Mesendoderm (in vitro differentiated cells): ENCODE results near the gene ASB9.

Experiments
- DNase-seq: peaks from one replicate; pipeline ENCODE4 v3.0.0; 2013
- H2AK5ac ChIP-seq: 2 replicates; pipeline ENCODE4 v1.6.1; 2013; ENCODE audit warnings: low read length, inconsistent platforms
- H2BK120ac ChIP-seq: 2 replicates; pipeline ENCODE4 v1.6.1; 2013; ENCODE audit warnings: low read depth, mild to moderate bottlenecking, low read length, moderate library complexity, mixed read lengths
- H2BK15ac ChIP-seq: replicated peaks from 2 replicates; pipeline ENCODE4 v1.6.1; 2013; ENCODE audit warnings: low read depth, mild to moderate bottlenecking, moderate library complexity
- H2BK5ac ChIP-seq: 2 replicates; pipeline ENCODE4 v1.6.1; 2013; ENCODE audit warnings: low read length, inconsistent platforms
- H3K18ac ChIP-seq: 2 replicates; pipeline ENCODE4 v1.6.1; 2013; ENCODE audit warnings: mild to moderate bottlenecking, low read length, mixed read lengths
- H3K23ac ChIP-seq: one replicate; pipeline ENCODE4 v1.6.1; 2013; ENCODE audit warnings: low read length
- H3K27ac ChIP-seq: 2 replicates; pipeline ENCODE4 v1.5.1; 2013; ENCODE audit warnings: low read depth, mild to moderate bottlenecking, inconsistent platforms, low read length, moderate library complexity
- H3K27me3 ChIP-seq: 2 replicates; pipeline ENCODE4 v1.6.1; 2013; ENCODE audit warnings: low read length, control low read depth, mild to moderate bottlenecking, inconsistent platforms; ENCODE audit not compliant: insufficient read depth, poor library complexity
- H3K36me3 ChIP-seq: 2 replicates; pipeline ENCODE4 v1.6.1; 2013; ENCODE audit warnings: low read length, inconsistent platforms; ENCODE audit not compliant: control insufficient read depth, insufficient read depth
- H3K4ac ChIP-seq: one replicate; pipeline ENCODE4 v1.6.1; 2013; ENCODE audit warnings: low read depth, mild to moderate bottlenecking, low read length, moderate library complexity
- H3K4me1 ChIP-seq: 2 replicates; pipeline ENCODE4 v1.6.1; 2013; ENCODE audit warnings: low read depth, low read length, inconsistent platforms; ENCODE audit not compliant: control insufficient read depth
- H3K4me2 ChIP-seq: 2 replicates; pipeline ENCODE4 v1.6.1; 2013; ENCODE audit warnings: low read length
- H3K4me3 ChIP-seq: 2 replicates; pipeline ENCODE4 v1.5.1; 2013; ENCODE audit warnings: mild to moderate bottlenecking, low read length
- H3K56ac ChIP-seq: one replicate; pipeline ENCODE4 v1.6.1; 2013; ENCODE audit warnings: low read length
- H3K79me1 ChIP-seq: 2 replicates; pipeline ENCODE4 v1.6.1; 2013; ENCODE audit warnings: low read length, inconsistent platforms
- H3K79me2 ChIP-seq: 2 replicates; pipeline ENCODE4 v1.6.1; 2013; ENCODE audit warnings: mild to moderate bottlenecking, low read length; ENCODE audit not compliant: control insufficient read depth, insufficient read depth
- H3K9ac ChIP-seq: 2 replicates; pipeline ENCODE4 v1.6.1; 2013; ENCODE audit warnings: low read length, inconsistent platforms
- H4K5ac ChIP-seq: one replicate; pipeline ENCODE4 v1.6.1; 2013; ENCODE audit warnings: low read length
- H4K8ac ChIP-seq: one replicate; pipeline ENCODE4 v1.6.1; 2013; ENCODE audit warnings: low read depth, mild to moderate bottlenecking, control low read depth, low read length, moderate library complexity
- WGBS: extraction: QIAGEN DNeasy Blood & Tissue Kit; methylation state at CpG from one replicate; pipeline ENCODE4 v1.1.7; 2013; ENCODE audit warnings: low lambda C conversion rate, missing lambda C conversion rate; ENCODE audit not compliant: insufficient coverage; ENCODE audit errors: extremely low coverage; 5-methylcytosine and 5-hydroxymethylcytosine counted together

ASB9 gene

DNA sequence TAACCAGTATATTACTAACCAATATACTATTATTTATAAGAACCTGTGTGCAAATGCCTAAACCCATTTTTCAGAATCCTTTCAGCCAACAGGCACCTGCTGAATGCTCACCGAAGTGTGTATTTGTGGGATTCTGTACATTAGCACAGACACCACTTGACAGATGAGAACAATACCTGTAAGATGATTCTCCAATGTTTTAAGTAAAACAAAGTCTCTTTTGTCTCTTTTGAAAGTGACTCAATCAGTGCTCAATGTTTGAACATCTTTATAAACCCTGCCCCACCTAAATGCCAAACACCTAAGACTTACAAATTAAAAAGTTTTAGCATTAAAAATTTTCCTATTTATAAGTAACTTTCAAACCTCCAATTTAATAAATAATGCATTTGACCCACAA, 763 bp downstream of the ASB9 start:
- no peaks in the 10 kb centered on the region for H3K79me1 ChIP-seq
- H4K8ac ChIP-seq = no peak overlapping the region
- no peak overlapping the region for H2BK120ac ChIP-seq
- no peaks in the 10 kb centered on the region for H3K4me1 ChIP-seq
- no peak overlapping the region for H4K5ac ChIP-seq
- no peak overlapping the region for H2BK15ac ChIP-seq
- H3K4ac ChIP-seq = no peak overlapping the region
- no peak overlapping the region for H3K18ac ChIP-seq
- WGBS = no CpG with 5 or more reads among the region's 1 CpG
- no peak overlapping the region for H3K9ac ChIP-seq
- H3K36me3 ChIP-seq = no peaks in the 10 kb centered on the region
- no peak overlapping the region for H3K56ac ChIP-seq
- H3K4me3 ChIP-seq = no peak overlapping the region
- no peak overlapping the region for H2BK5ac ChIP-seq
- H3K27me3 ChIP-seq = no peaks in the 10 kb centered on the region
- no peak overlapping the region for H2AK5ac ChIP-seq
- DNase-seq = no peak
- no peak overlapping the region for H3K4me2 ChIP-seq
- no peaks in the 10 kb centered on the region for H3K79me2 ChIP-seq
- no peak overlapping the region for H3K27ac ChIP-seq
- H3K23ac ChIP-seq = no peak overlapping the region

DNA sequence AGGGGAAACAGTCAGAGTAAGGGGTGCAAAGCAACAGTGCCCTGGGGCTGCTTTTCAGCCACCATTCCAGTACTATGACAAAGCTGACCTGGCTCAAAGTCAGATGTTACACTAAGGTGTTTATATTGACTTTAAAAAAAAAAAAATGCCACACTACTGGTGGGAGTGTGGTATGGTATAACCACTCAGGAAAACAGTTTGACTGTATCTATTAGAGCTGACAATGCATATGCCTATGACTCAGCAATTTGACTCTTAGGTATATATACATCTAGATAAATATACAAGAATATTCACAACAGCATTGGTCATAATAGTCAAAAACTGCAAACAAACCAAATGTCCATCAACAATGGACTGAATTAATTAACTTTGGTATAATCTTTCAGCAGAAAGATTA, 15.0 kb downstream of the ASB9 start:
- Histone ChIP-seq H3K18ac (no peak overlapping the region), H3K36me3 (no peaks in the 10 kb centered on the region)
- no peak for DNase-seq

GRCh38 chrX:15245896-15246295, 24.0 kb downstream of the ASB9 start:
- no peak overlapping the region for H3K4ac ChIP-seq
- H3K9ac ChIP-seq = no peak overlapping the region
- no peak overlapping the region for H2AK5ac ChIP-seq
- H3K4me3 ChIP-seq = no peak overlapping the region
- H3K18ac ChIP-seq = no peak overlapping the region
- H2BK15ac ChIP-seq = no peak overlapping the region
- H3K56ac ChIP-seq = no peak overlapping the region
- no peak overlapping the region for H3K4me2 ChIP-seq
- H4K8ac ChIP-seq = no peak overlapping the region
- no peaks in the 10 kb centered on the region for H3K27me3 ChIP-seq
- H3K36me3 ChIP-seq = no peaks in the 10 kb centered on the region
- H2BK5ac ChIP-seq = no peak overlapping the region
- no peaks in the 10 kb centered on the region for H3K4me1 ChIP-seq
- peak; percentile 21 for DNase-seq
- no peak overlapping the region for H4K5ac ChIP-seq
- H3K79me2 ChIP-seq = no peaks in the 10 kb centered on the region
- H3K27ac ChIP-seq = no peak overlapping the region
- H2BK120ac ChIP-seq = no peak overlapping the region
- no peak overlapping the region for H3K23ac ChIP-seq
- H3K79me1 ChIP-seq = no peaks in the 10 kb centered on the region
- no CpG with 5 or more reads among the region's 4 CpGs for WGBS

More for the DNA sequence above, 15.0 kb downstream of the ASB9 start:
- Histone ChIP-seq H3K56ac (no peak overlapping the region), H3K4me2 (no peak overlapping the region), H2BK120ac (no peak overlapping the region), H3K4ac (no peak overlapping the region), H3K23ac (no peak overlapping the region), H3K27ac (no peak overlapping the region), H3K79me2 (no peaks in the 10 kb centered on the region), H3K9ac (no peak overlapping the region), H3K27me3 (no peaks in the 10 kb centered on the region), H2BK15ac (no peak overlapping the region), H4K5ac (no peak overlapping the region), H3K79me1 (no peaks in the 10 kb centered on the region), H4K8ac (no peak overlapping the region), H2AK5ac (no peak overlapping the region), H3K4me3 (no peak overlapping the region), H3K4me1 (no peaks in the 10 kb centered on the region), H2BK5ac (no peak overlapping the region)

- WGBS = no CpG with 5 or more reads among the region's 5 CpGs
Observed at GRCh38 chrX:15244421-15244820, 25.5 kb downstream of the ASB9 start.

DNA sequence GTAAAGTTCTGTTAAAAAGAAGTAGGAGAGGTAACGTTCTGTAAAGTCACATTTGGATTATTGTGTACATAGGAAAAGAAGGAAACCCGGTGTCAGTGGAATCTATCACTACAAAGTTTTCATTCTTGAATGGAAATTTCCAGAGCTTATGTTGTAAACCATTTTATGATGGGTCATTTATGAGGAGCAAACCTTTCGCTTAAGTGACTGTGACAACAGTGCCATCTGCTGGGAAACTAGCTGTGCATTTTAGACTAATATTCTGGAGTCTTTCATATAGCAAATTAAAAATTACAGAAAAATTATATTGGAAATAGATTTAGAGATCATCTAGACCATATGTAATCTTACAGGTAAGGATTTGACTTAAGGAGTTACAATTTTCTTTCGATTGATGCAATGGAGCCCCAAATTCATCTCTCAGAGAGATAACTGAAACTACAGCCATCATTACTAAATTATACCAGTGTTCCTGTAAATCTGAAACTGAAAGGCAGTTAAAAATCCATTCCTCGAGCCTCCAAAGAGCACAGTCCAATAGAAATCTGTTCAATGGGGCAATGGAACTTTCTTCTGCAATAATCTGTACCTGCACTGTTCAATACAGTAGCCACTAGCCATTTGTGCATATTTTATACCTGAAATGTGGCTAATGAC, 26.9 kb downstream of the ASB9 start:
- H3K79me2 ChIP-seq = no peaks in the 10 kb centered on the region
- H3K79me1 ChIP-seq = no peaks in the 10 kb centered on the region
- H2BK15ac ChIP-seq = no peak overlapping the region
- H3K4me3 ChIP-seq = no peak overlapping the region
- H3K56ac ChIP-seq = no peak overlapping the region
- no CpG with 5 or more reads among the region's 5 CpGs for WGBS
- H2BK120ac ChIP-seq = no peak overlapping the region
- H3K27ac ChIP-seq = no peak overlapping the region
- H3K18ac ChIP-seq = no peak overlapping the region
- no peaks in the 10 kb centered on the region for H3K27me3 ChIP-seq
- H3K4me1 ChIP-seq = no peaks in the 10 kb centered on the region
- no peak overlapping the region for H3K9ac ChIP-seq
- peak; percentile 22 for DNase-seq
- H3K36me3 ChIP-seq = no peaks in the 10 kb centered on the region
- no peak overlapping the region for H3K4ac ChIP-seq
- no peak overlapping the region for H4K5ac ChIP-seq
- H4K8ac ChIP-seq = no peak overlapping the region
- no peak overlapping the region for H3K4me2 ChIP-seq
- H3K23ac ChIP-seq = no peak overlapping the region
- H2AK5ac ChIP-seq = no peak overlapping the region
- no peak overlapping the region for H2BK5ac ChIP-seq

More at GRCh38 chrX:15244421-15244820, 25.5 kb downstream of the ASB9 start:
- H2BK15ac ChIP-seq = no peak overlapping the region
- no peak overlapping the region for H3K56ac ChIP-seq
- H3K79me1 ChIP-seq = no peaks in the 10 kb centered on the region
- H3K27ac ChIP-seq = no peak overlapping the region
- H3K23ac ChIP-seq = no peak overlapping the region
- H3K9ac ChIP-seq = no peak overlapping the region
- H3K18ac ChIP-seq = no peak overlapping the region
- no peak overlapping the region for H3K4me3 ChIP-seq
- no peaks in the 10 kb centered on the region for H3K79me2 ChIP-seq
- no peaks in the 10 kb centered on the region for H3K36me3 ChIP-seq
- no peaks in the 10 kb centered on the region for H3K4me1 ChIP-seq
- H3K4ac ChIP-seq = no peak overlapping the region
- H2AK5ac ChIP-seq = no peak overlapping the region
- H3K27me3 ChIP-seq = no peaks in the 10 kb centered on the region
- DNase-seq = no peak
- H2BK120ac ChIP-seq = no peak overlapping the region
- H3K4me2 ChIP-seq = no peak overlapping the region
- H4K8ac ChIP-seq = no peak overlapping the region
- H4K5ac ChIP-seq = no peak overlapping the region
- no peak overlapping the region for H2BK5ac ChIP-seq

DNA sequence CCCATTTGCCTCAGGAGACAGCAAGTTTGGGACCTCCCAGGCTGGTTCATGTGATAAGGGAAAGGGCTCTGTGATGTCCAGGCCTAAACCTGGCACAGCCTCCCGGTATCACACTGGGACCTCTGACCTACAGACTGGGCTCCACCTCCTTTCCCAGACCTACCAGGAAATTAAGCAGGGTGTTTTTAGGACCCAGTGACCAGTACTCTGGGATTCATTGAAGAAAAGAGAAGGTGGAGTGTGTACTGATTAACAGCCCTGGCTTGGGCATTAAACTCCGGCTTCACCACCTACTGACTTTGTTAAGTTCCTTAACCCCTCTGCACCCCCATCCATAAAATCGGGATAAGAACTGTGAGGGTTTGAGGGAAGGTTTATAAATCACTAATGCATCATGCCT, 28.6 kb downstream of the ASB9 start:
- H3K4me3 ChIP-seq = no peak overlapping the region
- H3K4ac ChIP-seq = no peak overlapping the region
- H2AK5ac ChIP-seq = no peak overlapping the region
- no peaks in the 10 kb centered on the region for H3K79me1 ChIP-seq
- no peak overlapping the region for H2BK15ac ChIP-seq
- H3K27ac ChIP-seq = no peak overlapping the region
- H2BK120ac ChIP-seq = no peak overlapping the region
- H3K18ac ChIP-seq = no peak overlapping the region
- no peaks in the 10 kb centered on the region for H3K27me3 ChIP-seq
- DNase-seq = peak; percentile 8
- H3K4me2 ChIP-seq = no peak overlapping the region
- no peak overlapping the region for H4K5ac ChIP-seq
- no peaks in the 10 kb centered on the region for H3K79me2 ChIP-seq
- no peak overlapping the region for H3K9ac ChIP-seq
- no peak overlapping the region for H2BK5ac ChIP-seq
- H3K23ac ChIP-seq = no peak overlapping the region
- no CpG with 5 or more reads among the region's 3 CpGs for WGBS
- H4K8ac ChIP-seq = no peak overlapping the region
- no peak overlapping the region for H3K56ac ChIP-seq
- no peaks in the 10 kb centered on the region for H3K4me1 ChIP-seq
- no peaks in the 10 kb centered on the region for H3K36me3 ChIP-seq
